ENCODE results near the gene NEDD9.

NEDD9 gene

GRCh38 chr6:11214901-11215300 lies 17.6 kb downstream of the NEDD9 start:
- no peak for DNase-seq

DNA sequence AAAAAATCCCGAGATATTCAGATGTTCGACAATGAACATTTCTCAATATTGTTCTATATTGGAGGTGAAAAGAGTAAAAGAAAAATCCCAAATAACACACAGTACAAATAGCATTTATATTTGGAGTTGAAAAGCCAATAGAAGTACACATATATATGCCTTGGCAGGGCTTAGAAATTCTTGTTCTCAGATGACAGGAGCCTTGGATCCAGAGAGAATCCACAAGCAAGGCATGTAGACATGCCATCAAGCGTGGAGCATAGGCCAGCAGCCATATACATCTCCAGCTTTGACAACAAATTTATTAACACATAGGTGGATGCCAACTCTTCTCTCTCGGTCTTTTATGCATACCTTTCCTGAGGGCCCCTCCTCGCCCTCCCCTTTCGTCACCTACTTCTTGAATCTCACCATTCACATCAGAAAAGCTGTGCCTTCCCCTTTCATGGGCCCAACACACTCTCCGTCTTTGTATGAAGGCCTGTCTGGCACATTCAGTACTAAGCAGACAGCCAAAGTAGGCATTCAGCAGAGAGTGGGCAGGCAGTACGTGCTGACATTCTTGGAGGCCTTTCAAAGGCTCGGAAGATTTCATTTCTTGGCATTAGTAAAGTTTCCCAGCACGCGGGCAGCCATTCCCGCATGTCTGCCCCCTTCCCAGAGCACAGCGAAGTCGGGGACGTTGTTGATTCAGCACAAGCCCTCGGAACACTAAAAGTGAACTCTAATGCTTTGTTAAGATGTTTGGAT lies 18.2 kb downstream of the NEDD9 start:
- no peak for DNase-seq

DNA sequence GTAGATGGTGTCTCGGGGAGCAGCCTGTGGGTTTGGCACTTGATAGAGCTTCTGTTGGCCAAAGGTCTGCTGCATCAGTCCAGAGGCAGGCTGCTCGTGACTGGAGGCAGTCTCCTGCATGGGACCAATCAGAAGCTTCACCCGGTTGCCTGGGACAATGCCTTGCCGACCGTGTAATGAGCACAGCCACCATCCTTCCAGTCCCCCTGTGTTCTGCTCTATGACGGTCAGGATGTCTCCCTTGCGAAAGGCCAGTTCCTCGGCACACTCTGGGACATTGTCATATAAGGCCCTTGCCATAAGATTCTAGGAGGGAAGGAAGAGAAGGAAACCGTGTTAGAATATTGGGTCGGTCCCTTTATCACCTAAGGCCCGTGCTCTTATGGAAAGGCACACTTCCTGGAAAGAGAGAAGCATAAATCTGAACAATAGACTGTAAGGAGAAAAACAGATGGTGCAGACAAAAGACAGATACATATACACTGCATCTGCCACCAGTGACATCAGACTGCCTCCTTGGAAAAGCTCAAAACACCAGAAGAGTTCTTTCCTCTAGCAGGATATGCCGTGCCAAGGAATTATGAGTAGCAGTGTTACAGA lies 18.9 kb downstream of the NEDD9 start:
- DNase-seq, result no peak

DNA sequence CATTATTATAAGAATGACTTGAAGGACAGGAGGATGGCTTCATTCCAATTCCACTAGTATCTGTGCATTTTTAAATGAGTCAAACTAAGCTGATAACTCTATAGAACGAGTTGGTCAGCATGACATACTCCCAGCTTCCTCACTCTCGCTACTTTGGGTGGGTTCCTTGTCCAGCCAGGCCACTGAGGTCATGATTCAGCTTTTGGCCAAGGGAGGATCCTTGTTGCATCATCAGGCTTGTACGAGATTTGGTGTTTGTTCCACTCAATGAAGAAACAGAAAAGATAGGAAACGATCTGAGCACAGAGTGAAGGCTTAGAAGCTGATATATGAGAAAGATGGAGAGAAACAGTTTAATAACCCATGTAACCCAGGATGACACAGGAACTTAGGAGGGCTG lies 19.8 kb downstream of the NEDD9 start:
- DNase-seq, result no peak

DNA sequence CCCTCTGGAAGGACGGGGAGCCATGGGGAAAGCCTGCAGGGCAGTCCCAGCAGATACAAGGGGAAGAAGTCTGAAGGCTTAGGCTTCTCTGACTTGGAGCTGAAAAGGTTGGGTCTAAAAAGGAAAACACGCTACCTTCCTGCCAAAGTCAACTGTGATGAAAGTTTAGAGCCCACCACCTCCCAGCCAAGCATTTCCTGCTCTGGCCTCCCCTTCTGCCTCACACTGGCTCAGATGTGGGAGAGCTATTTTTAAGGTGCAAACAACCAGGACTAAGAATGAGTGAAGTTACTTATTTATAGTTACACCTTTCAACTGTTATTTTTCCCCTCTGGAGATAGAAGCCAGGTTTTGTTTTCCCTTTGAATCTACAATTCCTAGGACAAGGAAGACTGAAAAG lies 21.2 kb downstream of the NEDD9 start:
- DNase-seq, result no peak

DNA sequence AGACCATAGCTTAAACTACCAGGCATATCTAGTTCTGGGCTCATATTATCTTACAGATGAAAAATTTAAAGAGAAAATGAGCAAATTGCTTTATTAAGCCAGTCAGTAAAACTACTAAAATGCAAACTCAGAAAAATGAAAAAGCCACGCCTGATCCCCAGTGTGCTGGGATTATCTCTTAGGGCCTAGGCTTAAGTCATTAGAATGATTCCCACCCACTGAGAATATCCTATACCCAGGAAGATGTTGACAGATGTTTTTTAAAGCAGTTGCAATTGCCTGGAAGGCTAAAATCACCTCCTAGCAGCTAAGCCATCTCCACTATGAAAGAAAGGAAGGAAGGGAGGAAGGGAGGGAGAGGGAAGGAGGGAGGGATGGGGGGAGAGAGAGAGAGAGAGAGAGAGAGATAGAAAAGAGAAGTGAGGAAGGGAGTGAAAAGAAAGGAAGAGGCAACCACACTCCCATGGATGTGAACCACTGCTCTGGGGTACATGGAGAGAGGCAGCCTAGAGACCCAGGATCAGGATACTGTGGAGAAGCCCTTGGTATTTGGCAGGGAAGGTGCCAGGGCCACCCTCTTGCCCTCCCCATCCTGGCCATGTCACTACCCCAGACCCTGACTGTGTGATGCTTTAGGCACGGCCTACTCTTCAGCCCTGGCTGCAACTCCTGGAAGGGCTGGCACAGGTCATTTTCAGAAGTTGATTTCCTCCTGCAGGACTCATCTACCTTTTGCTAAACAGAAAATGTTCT lies 21.9 kb downstream of the NEDD9 start:
- no peak for DNase-seq

DNA sequence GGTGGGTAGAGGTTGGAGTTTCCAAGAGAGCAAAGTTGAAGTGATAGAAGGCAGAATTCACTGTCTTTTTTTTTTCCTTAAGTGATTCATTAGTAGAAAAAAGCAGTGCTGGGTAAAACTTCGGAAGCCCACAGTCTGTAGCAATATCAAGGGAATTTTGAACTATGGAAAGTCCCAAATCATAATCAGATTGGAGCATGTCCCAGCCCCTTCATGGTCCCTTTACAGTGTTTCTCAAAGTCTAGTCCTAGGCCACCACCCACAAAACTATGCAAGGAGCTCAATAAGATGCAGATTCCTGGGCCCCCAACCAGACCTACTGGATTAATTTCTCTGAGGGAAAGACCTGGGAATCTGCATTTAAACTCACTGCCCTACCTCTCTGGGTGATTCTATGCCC lies 22.6 kb downstream of the NEDD9 start:
- DNase-seq, result no peak

GRCh38 chr6:11209369-11209768 lies 23.1 kb downstream of the NEDD9 start:
- no peak for DNase-seq

GRCh38 chr6:11208854-11209253 lies 23.6 kb downstream of the NEDD9 start:
- DNase-seq, result no peak

- no peak for DNase-seq
Observed at GRCh38 chr6:11208267-11208666, 24.2 kb downstream of the NEDD9 start.

GRCh38 chr6:11207199-11207968 lies 25.1 kb downstream of the NEDD9 start:
- DNase-seq, result no peak

DNA sequence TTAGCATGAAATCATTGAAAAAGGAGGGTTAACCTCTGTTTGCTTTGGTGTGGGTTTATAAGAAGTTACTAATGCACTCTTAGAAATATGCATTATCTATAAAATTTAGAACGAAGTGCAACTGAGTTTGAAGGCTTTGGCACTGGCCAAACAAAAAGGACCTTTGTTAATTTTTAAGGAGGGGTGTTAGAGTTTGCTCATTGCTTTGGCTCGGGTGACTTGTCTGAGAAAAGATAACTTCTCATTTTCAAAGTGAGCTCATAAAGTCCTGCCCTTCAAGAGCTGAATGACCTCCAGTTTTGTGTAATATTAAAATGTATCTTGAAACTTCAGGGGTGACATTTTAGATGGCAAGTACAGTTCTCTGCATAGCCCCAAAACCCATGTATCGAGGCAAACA lies 25.9 kb downstream of the NEDD9 start:
- no peak for DNase-seq

GRCh38 chr6:11204794-11205366 lies 27.6 kb downstream of the NEDD9 start:
- DNase-seq, result no peak

- no peak for DNase-seq
Observed at GRCh38 chr6:11204005-11204399, 28.5 kb downstream of the NEDD9 start.

GRCh38 chr6:11203306-11204004 lies 29.0 kb downstream of the NEDD9 start:
- DNase-seq, result no peak

- DNase-seq, result no peak
Observed at GRCh38 chr6:11202513-11203305, 29.8 kb downstream of the NEDD9 start.

DNA sequence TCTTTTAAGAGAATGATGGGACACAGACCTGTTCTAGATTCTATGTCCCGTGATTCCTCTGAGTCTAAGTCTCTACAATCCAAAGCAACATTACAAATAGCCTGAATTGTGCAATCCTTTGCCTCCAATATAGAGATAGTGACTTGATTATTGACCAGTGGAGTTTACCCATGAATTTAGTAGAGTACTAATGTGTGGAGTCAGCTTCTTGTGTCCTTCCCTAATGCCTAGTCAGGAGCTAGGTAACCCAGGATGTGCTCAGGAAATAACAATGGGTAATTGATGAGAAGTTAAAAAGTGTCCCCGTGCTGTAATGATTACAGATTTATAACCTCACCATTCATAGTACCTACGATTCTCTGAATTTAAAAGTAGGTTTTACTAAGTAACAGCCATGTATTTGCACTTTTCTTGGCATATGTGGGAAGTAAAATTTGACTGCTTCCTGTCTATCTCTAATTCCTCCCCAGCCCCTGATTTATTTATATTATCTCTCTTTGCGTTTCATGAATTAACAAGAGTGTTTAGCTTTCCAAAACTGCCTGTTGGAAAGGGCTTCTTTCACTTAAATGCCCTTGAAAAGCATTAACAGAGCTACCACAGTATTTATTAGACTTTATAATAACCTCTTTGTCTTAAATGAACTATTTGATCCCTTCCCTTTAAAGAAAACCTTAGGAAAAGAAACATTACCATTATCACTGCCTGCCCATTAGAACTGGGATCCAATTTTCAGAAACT lies 30.5 kb downstream of the NEDD9 start:
- no peak for DNase-seq

GRCh38 chr6:11201015-11201414 lies 31.5 kb downstream of the NEDD9 start:
- DNase-seq, result no peak

- no peak for DNase-seq
Observed at GRCh38 chr6:11200356-11200755, 32.1 kb downstream of the NEDD9 start.

Data from CD4-positive, alpha-beta T cell treated with Interleukin-17A for 4 hours (primary cell).